HTR-8/SVneo (cell line): Measurements from ENCODE around the gene GSK3A.
A peak's percentile ranks its signal among the peaks of the same experiment; 100 is the strongest.

Source experiments
- DNase-seq: peaks from one replicate; pipeline ENCODE4 v3.0.0; 2011; ENCODE audit warnings: low spot score, mixed read lengths; ENCODE audit not compliant: insufficient read length
- FAIRE-seq: peaks from 2 replicates; lab custom pipeline; 2011; peaks lifted over from hg19 to GRCh38; lab: Jason Lieb, UNC

The GSK3A gene

GRCh38 chr19:42281827-42282762 is 39.7 kb upstream of the GSK3A start:
- FAIRE-seq (peak; percentile 71), DNase-seq (no peak)

GRCh38 chr19:42281146-42281826 is 38.9 kb upstream of the GSK3A start:
- DNase-seq (no peak), FAIRE-seq (no peak)

- no peak for DNase-seq
- no peak for FAIRE-seq
Measured at GRCh38 chr19:42280815-42281145, 38.4 kb upstream of the GSK3A start.

- peak; percentile 95 for FAIRE-seq
Measured at GRCh38 chr19:42279902-42280814, 37.8 kb upstream of the GSK3A start.

GRCh38 chr19:42279155-42279901 is 36.9 kb upstream of the GSK3A start:
- DNase-seq (no peak), FAIRE-seq (peak; percentile 42)

More at GRCh38 chr19:42279902-42280814, 37.8 kb upstream of the GSK3A start:
- DNase-seq = peak; percentile 96

- FAIRE-seq (no peak), DNase-seq (no peak)
Measured at GRCh38 chr19:42278452-42279154, 36.2 kb upstream of the GSK3A start.

GRCh38 chr19:42277821-42278451 is 35.5 kb upstream of the GSK3A start:
- DNase-seq (no peak), FAIRE-seq (peak; percentile 36)

GRCh38 chr19:42276821-42277220 is 34.4 kb upstream of the GSK3A start:
- FAIRE-seq = no peak
- DNase-seq = no peak

- FAIRE-seq (no peak), DNase-seq (no peak)
Measured at GRCh38 chr19:42276284-42276683, 33.9 kb upstream of the GSK3A start.

- DNase-seq (no peak), FAIRE-seq (no peak)
Measured at GRCh38 chr19:42275517-42275916, 33.1 kb upstream of the GSK3A start.

GRCh38 chr19:42275103-42275502 is 32.7 kb upstream of the GSK3A start:
- peak; percentile 16 for FAIRE-seq

GRCh38 chr19:42274065-42274682 is 31.8 kb upstream of the GSK3A start:
- no peak for FAIRE-seq
- no peak for DNase-seq

More at GRCh38 chr19:42275103-42275502, 32.7 kb upstream of the GSK3A start:
- DNase-seq = no peak

GRCh38 chr19:42273407-42274064 is 31.1 kb upstream of the GSK3A start:
- FAIRE-seq (peak; percentile 36), DNase-seq (no peak)

GRCh38 chr19:42272989-42273406 is 30.6 kb upstream of the GSK3A start:
- no peak for FAIRE-seq
- no peak for DNase-seq

GRCh38 chr19:42272535-42272897 is 30.1 kb upstream of the GSK3A start:
- no peak for FAIRE-seq
- DNase-seq = no peak

GRCh38 chr19:42271861-42272534 is 29.6 kb upstream of the GSK3A start:
- no peak for FAIRE-seq
- no peak for DNase-seq

GRCh38 chr19:42271045-42271419 is 28.6 kb upstream of the GSK3A start:
- DNase-seq (no peak), FAIRE-seq (peak; percentile 58)
